ENCODE results near the gene HHIPL1.
A peak's percentile ranks its signal among the peaks of the same experiment; 100 is the strongest.

HHIPL1 gene

DNA sequence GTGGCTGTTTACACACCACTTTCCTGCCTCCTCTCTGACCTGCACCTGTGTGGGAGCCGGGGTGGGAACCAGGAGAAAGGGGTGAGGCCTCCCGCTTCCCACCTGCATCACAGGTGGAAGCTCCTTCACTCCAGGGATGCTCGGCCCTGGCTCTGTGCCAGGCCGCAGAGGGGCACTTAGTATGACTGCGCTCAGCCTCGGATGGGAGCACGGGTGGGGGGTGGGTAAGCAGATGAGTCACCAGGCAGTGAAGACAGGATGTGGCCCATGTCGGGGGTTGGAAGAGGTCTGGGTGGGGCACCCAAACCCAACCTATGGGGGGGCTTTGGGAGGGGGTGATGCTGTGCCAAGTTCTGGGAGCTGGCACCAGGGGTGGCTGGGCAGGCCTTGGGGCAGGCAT lies 31.7 kb downstream of the HHIPL1 start:
- DNase-seq: no peak

DNA sequence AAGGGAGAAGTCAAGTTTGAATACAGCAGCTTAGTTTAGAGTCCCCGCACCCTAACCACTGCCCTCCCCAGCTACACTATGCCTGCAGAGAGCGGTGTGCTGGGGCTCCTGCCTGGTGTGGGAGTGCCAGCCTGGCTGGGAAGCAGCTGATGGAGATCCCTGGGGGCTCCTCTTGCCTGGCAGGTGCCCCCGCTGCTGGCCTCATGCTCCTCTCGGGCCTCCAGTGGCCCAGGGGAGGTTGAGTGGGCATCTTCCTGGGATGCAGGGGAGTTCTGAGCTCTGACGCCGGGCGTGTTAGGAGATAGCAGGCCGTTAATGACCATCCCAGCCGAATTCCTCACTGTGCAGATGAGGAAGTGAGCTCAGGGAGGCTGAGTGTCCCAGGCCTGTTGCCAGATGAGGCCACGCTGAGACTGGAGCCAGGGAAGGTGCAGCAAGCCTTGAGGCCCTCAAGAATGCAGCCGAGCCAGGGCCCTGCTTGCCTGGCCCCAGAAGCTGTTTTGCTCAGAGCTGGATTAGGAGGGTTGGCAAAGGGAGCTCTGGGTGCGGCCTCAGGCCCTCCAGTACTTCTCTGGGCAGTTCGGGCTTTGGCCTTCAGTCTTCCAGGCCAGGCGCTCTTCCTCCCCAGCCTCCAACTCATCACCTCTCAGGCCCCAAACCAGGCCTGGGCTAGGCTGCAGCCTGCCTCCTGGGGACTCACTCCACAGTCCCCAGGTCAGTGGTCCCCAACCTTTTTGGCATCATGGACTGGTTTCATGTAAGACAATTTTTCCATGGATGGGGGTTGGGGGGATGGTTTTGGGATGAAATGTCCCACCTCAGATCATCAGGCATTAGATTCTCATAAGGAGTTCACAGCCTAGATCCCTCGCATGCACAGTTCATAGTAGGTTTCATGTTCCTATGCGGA lies 32.6 kb downstream of the HHIPL1 start:
- no peak for DNase-seq

GRCh38 chr14:99678198-99678597 lies 33.3 kb downstream of the HHIPL1 start:
- no peak for DNase-seq

- DNase-seq: no peak
These were observed 34.2 kb downstream of the HHIPL1 start for GRCh38 chr14:99679111-99679510.

DNA sequence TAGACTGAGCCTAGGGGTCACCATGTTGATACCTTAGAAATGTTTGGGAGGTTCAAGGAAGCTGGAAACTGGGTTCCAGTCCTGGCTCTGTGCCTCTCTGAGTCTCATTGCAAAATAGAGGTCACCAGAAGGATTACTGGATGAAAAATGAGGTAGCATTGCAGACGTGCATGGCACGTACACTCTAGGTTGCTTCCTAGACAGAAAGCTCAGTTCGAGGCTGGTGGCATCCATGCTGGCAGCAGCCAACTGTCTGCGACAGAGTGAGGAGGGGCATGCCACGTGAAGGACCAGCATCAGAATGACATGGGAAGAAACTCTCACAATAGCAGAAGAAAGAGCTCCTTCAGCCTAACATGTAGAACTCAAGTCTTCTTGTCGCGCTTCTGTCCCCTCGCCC lies 34.6 kb downstream of the HHIPL1 start:
- DNase-seq: no peak

- DNase-seq: no peak
These were observed 35.1 kb downstream of the HHIPL1 start for GRCh38 chr14:99679996-99680395.

GRCh38 chr14:99681101-99681831 lies 36.3 kb downstream of the HHIPL1 start:
- DNase-seq: no peak

DNA sequence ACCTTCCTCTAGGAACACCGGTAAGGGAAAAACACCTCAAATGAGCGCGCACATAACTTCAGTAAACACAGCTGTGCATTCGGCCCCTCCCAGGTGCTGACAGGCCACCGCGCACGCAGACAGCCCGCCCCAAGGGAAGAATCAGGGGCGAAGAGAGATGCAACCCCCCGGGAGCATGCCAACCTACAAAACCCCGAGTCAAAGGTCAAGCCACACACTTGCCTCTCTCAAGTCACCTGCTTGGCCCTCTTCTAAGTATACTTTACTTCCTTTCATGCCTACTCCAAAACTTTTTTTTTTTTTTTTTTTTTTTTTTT lies 36.9 kb downstream of the HHIPL1 start:
- no peak for DNase-seq

DNA sequence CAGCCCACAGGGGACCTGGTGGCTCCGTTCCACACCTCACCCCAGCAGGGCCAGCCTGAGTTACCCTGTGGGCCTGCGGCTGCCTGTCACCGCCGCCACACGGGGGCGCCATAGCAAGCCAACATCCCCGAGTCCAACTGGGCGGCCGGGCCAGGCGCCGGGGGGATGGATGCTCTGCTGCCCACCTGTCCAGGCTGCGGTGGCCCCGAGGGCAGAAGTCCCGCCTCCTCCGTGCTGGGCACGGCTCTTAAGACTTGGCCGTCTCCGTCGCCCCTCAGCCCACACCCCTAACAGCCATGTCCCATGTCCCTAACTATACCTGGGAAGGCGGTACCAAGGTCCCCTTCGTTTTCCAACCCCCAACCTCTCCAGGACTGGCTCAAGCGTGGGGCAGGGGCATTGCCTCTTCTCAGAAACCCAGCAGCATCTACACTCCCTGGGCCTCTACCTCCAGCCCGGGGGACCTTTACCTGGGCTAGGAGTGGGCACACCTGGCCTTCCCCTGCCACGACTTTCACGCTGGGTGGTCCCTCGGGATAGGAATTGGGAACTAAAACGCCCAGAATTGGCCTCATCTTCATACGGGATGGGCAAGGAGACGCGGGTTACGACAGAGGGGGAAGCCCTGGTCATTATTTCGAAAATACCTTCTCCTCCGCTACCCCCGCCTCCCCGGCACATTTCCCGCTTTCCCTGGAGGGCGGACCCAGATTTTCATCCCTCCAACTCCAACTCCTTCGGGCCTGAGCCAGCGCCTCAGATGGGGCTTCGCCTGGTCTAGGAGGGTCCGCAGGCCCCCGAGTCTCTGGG lies 38.1 kb downstream of the HHIPL1 start:
- peak in 12 of 14 donors; percentile 12 to 83 (median 53) for DNase-seq

GRCh38 chr14:99683619-99684409 lies 38.9 kb downstream of the HHIPL1 start, which contains the start of gene CYP46A1:
Gene CYP46A1 (plus strand): TSS chr14:99684298. CDS start chr14:99684418, 120 bp downstream.
- DNase-seq: peak; percentile 86 to 99 (median 97)

DNA sequence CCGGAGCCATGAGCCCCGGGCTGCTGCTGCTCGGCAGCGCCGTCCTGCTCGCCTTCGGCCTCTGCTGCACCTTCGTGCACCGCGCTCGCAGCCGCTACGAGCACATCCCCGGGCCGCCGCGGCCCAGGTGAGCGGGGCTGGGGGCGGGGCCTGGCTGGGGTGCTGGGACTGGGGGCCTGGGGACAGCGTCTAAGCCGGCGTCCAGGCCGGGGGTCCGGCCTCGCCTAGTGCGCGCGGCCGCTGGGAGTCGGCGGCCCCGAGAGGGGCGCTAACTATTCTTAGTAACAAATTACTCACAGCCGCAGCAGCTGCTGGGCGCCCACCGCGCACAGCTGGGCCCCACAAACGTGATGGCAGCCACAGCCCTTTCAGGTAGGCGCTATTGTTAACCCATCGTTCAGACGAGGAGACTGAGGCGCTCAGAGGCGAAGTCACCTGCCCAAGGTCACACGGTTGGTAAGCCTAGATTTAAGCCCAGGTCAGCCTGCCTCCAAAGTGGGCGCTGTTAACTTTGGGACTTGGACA lies 39.5 kb downstream of the HHIPL1 start:
- DNase-seq: no peak

DNA sequence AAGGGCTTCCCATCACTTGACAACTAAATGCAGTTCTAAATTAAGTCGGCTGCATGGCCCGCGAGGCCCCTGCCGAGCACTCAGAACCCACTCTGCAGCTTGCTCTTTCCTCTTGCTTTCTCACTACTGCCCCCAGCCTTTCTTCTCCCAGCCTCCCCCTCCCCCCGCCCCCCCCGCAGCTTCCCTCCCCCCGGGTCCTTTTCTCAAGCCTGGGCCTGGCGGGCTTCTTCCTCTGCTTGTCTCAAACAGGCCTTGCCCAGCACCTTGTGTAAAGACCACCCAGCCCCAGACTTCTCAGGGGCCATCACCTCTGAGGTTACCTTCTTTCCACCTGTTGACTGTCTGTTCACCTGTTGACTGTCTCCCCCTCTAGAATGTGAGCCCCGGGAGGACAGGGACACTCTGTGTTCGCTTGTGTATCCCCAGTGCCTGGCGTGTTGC lies 40.2 kb downstream of the HHIPL1 start:
- no peak for DNase-seq

DNA sequence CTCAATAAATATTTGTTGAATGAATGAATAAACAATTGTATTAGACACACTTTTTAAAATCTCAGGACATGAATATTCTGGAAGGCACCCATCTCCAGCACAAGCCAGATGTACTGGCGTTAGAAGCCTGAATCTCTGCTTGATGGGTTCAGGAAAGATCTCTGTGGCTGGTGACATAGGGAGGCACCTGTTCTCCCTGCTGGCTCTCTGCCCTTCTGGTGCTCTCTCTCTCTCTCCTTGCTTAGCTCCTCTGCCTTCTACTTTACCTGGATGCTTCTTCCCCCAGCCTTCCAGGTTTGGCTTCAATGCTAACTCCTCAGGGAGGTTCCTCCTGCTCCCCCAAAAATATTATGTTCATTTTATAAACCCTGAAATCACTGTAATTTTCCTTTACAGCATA lies 40.7 kb downstream of the HHIPL1 start:
- no peak for DNase-seq

DNA sequence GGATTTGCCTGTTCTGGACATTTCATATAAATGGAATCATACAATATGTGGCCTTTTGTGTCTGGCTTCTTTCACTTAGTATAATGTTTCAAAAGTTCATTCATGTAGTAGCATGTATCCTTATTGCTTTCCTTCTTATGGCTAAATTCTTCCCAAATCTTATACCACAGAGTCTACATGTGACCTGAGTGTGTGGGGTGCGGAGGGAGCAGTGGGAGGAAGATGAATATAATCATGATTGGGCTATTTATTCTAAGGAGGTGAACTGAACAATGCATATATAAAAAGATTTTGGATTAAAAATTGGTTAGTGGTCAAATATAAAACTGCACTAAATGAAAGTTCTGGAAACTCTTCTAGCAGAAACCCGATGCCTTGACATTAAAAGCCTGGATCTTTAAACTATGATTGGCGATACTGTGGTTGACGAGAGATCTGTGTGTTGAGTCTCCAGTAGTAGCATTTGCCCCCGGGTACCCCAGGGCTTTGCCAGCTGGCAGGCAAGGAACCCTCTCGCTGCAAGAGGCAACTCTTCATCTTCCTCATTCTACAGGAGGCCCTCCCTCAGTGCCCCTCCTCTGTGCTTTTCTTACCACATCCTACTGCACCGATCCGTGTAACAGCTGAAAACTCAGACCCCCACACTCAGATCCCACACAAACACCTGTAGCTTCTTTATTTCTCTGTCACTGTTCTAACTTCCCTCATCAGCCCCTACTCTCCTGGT lies 41.8 kb downstream of the HHIPL1 start:
- no peak for DNase-seq

DNA sequence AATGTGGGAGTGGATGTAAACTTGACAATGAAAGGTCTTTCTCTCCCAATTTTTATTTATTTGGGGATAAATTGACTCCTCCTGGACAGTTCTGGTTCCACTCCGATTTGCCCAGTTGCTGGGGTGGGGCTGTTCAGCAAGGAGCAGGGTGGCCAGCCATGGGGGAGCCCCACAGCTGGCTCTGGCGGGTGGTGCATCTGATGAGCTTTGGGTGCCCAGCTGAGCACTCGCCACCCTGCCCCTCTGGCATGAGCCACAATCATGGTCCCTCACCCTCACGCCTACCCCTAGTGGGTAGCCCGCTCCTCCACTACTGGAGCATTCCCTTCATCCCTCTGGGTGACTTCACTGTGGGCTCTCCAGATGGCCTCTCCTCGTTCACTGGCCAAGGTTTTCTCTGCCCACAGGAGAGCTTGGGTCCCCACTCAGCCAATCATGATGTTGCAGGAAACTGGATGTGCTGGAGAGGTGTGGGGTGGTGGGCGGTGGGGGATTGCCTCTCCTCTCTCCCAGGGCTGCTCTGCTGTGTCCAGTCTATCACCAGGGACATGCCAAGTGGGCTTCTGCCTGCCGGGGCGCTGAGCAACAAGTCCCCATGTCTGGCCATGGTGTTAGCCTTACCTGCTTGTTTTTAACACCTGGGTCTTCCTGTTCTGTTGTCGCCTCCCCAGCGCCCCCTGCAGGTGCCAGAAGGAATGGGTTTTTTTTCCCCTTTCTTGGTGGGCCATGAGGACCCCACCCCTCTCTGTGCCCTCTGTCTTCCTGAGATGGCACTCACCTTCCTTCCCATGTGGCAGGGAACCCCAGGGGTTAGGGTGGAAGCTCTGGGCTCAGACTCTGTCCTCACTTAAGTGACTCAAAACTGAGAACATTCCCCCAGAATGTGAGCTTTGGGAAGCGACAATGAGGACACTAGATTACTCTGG lies 42.6 kb downstream of the HHIPL1 start:
- no peak for DNase-seq

DNA sequence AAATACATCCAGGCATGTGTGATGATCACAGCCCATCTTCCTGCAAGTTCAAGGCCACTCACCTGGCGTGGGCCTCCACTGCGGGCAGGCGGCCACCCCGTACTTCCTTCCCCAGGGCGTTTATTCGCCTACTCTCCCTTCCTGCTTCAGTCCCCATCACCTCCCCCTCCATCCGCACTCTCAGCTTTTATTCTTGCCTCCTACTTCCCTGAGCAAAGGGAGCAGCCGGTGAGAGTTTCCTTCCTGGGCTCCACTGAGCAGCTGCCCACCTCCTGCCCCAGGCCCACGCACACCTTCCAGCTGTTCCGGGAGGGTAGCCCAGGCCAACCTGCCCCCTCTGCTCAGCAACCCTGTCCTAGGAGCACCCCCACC lies 43.3 kb downstream of the HHIPL1 start:
- DNase-seq: no peak

DNA sequence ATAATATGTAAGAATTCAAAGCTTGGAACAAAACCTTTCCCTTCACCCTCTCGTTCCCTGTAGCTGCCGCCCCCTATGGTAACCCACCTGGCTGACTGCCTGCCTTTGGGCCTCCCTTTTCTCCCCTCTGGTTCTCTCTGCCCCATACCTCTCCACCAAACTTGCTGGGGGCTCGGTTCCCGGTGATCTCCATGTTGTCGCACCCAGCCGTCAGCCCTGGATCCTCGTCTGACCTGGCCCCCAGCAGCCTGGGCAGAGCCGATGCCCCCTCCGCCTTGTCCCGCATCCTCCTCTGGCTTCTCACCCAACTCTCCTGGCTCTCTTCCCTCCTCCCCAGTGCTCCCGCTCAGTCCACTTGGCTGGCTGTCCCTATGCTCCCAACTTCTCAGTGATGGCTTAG lies 43.7 kb downstream of the HHIPL1 start:
- no peak for DNase-seq

DNA sequence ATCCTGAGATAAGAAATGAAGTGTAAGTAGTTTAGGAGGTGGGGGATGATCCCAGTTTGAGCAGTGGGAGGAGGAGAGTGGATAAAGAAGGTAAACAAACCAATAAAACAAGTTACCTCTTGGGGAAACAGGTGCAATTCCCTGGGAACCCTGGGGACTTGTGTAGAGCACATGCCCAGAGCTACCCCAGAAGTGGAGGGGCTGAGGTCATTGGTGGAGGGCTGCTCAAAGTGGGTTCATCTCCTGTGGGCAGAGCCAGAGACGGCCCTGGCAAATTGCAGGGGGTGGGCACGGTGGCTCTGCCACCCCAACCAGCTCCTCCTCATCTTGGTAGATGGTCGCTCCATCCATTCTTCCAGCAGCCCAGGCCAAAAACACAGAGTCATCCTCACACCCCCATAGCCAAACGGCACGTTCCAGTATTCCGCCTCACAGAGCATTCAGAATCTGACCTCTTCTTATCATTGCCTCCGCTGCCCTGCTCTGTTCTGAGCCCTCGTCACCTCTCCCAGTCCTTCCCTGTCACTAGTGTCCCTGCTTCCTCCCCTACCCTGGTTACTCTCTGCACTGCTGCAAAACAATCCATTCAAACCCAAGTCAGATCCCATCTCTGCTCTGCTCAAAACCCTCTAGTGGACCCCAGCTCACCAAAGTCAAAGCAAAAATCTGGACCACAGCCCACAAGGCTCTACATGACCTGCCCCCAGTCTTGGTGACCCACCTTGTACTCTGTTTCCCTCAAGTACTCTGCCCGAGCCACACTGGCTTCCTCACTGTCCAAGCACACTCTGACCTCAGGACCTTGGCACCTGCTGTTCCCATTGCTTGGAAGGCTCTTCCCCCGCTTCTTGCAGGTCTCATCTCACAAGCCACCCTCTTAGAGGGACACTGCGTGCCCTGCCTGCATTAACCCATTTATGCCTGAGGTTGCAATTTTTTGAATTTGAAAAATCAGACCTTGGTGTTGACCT lies 44.6 kb downstream of the HHIPL1 start:
- DNase-seq: peak in 1 of 14 donors; percentile 1

GRCh38 chr14:99690636-99691035 lies 45.7 kb downstream of the HHIPL1 start:
- DNase-seq: no peak
